Measurements from ENCODE around the gene WDR17.

GRCh38 chr4:176043838-176044588 lies 21.6 kb upstream of the WDR17 start:
- TF ChIP-seq SIN3A (IDR thresholded peaks at IDR 0.05; ENCODE audit: borderline replicate concordance, low read depth, low read length): no peak
- TF ChIP-seq RNF219 (CRISPR knock-in tag; IDR thresholded peaks at IDR 0.05): no peak
- no peak for TF ChIP-seq CTCF (CRISPR knock-in tag; IDR thresholded peaks at IDR 0.05)
- TF ChIP-seq PBX2 (CRISPR knock-in tag; IDR thresholded peaks at IDR 0.05): no peak
- no peak for TF ChIP-seq PRDM15 (CRISPR knock-in tag; IDR thresholded peaks at IDR 0.05)
